Suprapubic skin (tissue), 3 donors: ENCODE measurements around the gene UBR2.

ENCODE experiments used
- POLR2A ChIP-seq, 2 donors: fragments of 450-650 bp; IDR thresholded peaks; one replicate each; pipeline ENCODE4 v1.6.1; 2017; ENCODE audit warnings: antibody characterized with exemption in 2 of 2, mild to moderate bottlenecking in 2 of 2, moderate library complexity in 2 of 2
- TF ChIP-seq, protein P1 (sequence below), 2 donors: fragments of 200-600 bp in 1 of 2; fragments of 450-650 bp in 1 of 2; sonication (generic) in 1 of 2; IDR thresholded peaks; one replicate each; pipeline ENCODE4 v1.5.1; 2016 to 2019; ENCODE audit warnings: antibody characterized with exemption in 2 of 2, mild to moderate bottlenecking in 1 of 2, moderate library complexity in 1 of 2

GRCh38 chr6:42530296-42530695 is 33.5 kb upstream of the UBR2 start:
- TF ChIP-seq, protein P1, sequence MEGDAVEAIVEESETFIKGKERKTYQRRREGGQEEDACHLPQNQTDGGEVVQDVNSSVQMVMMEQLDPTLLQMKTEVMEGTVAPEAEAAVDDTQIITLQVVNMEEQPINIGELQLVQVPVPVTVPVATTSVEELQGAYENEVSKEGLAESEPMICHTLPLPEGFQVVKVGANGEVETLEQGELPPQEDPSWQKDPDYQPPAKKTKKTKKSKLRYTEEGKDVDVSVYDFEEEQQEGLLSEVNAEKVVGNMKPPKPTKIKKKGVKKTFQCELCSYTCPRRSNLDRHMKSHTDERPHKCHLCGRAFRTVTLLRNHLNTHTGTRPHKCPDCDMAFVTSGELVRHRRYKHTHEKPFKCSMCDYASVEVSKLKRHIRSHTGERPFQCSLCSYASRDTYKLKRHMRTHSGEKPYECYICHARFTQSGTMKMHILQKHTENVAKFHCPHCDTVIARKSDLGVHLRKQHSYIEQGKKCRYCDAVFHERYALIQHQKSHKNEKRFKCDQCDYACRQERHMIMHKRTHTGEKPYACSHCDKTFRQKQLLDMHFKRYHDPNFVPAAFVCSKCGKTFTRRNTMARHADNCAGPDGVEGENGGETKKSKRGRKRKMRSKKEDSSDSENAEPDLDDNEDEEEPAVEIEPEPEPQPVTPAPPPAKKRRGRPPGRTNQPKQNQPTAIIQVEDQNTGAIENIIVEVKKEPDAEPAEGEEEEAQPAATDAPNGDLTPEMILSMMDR (IDR thresholded peaks at IDR 0.05) = no peak
- TF ChIP-seq POLR2A (IDR thresholded peaks at IDR 0.05) = no peak
